D721Med (cell line): ENCODE data around the gene WFDC9.
A peak's percentile ranks its signal among the peaks of the same experiment; 100 is the strongest.
"Not testable (repeated sequence)": the region's sequence is repeated elsewhere in the genome, so short reads cannot be mapped to it uniquely, and the experiment has no call there.

ENCODE experiments used
- DNase-seq: peaks from one replicate; pipeline ENCODE4 v3.0.0; 2011; ENCODE audit warnings: low spot score; ENCODE audit not compliant: insufficient read length
- FAIRE-seq: peaks from 2 replicates; lab custom pipeline; 2011; peaks lifted over from hg19 to GRCh38; lab: Jason Lieb, UNC
- CTCF ChIP-seq: IDR thresholded peaks from 2 replicates; pipeline ENCODE4 v1.5.1; 2012; ENCODE audit warnings: mild to moderate bottlenecking, control low read depth; ENCODE audit not compliant: insufficient read depth; ENCODE audit errors: missing control alignments

The WFDC9 gene

GRCh38 chr20:45592574-45593189, 38.4 kb downstream of the WFDC9 start:
- DNase-seq (no peak), FAIRE-seq (no peak)
- peak; percentile 61 for TF ChIP-seq CTCF

- no peak for TF ChIP-seq CTCF
- FAIRE-seq (no peak), DNase-seq (no peak)
These were observed 41.4 kb downstream of the WFDC9 start for GRCh38 chr20:45589725-45590124.

- FAIRE-seq: no peak
- TF ChIP-seq CTCF: no peak
These were observed 42.3 kb downstream of the WFDC9 start for GRCh38 chr20:45588800-45589199.

GRCh38 chr20:45585986-45586385, 45.1 kb downstream of the WFDC9 start:
- FAIRE-seq, DNase-seq: not testable (repeated sequence)

More at GRCh38 chr20:45588800-45589199, 42.3 kb downstream of the WFDC9 start:
- no peak for DNase-seq

- not testable (repeated sequence) for DNase-seq, FAIRE-seq
These were observed 46.8 kb downstream of the WFDC9 start for GRCh38 chr20:45584294-45584693.

- DNase-seq (no peak), FAIRE-seq (no peak)
- no peak for TF ChIP-seq CTCF
These were observed 47.6 kb downstream of the WFDC9 start for GRCh38 chr20:45583502-45583901.

GRCh38 chr20:45581702-45582101, 49.4 kb downstream of the WFDC9 start:
- TF ChIP-seq CTCF: no peak
- DNase-seq: no peak
- FAIRE-seq: no peak

- FAIRE-seq: no peak
- TF ChIP-seq CTCF: no peak
These were observed 51.9 kb downstream of the WFDC9 start, which contains the start of gene WFDC8 for GRCh38 chr20:45579184-45579583. WFDC8 (minus strand) TSS chr20:45579284; CDS start chr20:45579247, 37 bp downstream.

More at GRCh38 chr20:45579184-45579583, 51.9 kb downstream of the WFDC9 start, which contains the start of gene WFDC8:
- no peak for DNase-seq
